NCI-H510A treated with DMSO at 0.1 percent for 48 hours (cell line): ENCODE results near the gene C2CD2.
"Not testable (repeated sequence)": the region's sequence is repeated elsewhere in the genome, so short reads cannot be mapped to it uniquely, and the experiment has no call there.

Experiments used
- DNase-seq: peaks from one replicate; lab custom pipeline; 2025; lab: John Stamatoyannopoulos, UW

C2CD2 gene

GRCh38 chr21:41958886-41959563, 5.2 kb upstream of the C2CD2 start:
- DNase-seq, result no peak

- no peak for DNase-seq
Observed at GRCh38 chr21:41957991-41958766, 4.4 kb upstream of the C2CD2 start.

- no peak for DNase-seq
Observed at GRCh38 chr21:41956926-41957729, 3.3 kb upstream of the C2CD2 start.

- DNase-seq, result no peak
Observed at GRCh38 chr21:41955516-41955915, 1.7 kb upstream of the C2CD2 start.

- DNase-seq, result no peak
Observed at GRCh38 chr21:41954654-41955499, 1.1 kb upstream of the C2CD2 start.

GRCh38 chr21:41953249-41953830, 478 bp downstream of the C2CD2 start:
- DNase-seq, result no peak

- peak; percentile 25 for DNase-seq
Observed at GRCh38 chr21:41952568-41953248, 1.1 kb downstream of the C2CD2 start.

- DNase-seq, result no peak
Observed at GRCh38 chr21:41951876-41952567, 1.8 kb downstream of the C2CD2 start.

GRCh38 chr21:41950941-41951351, 2.9 kb downstream of the C2CD2 start:
- no peak for DNase-seq

GRCh38 chr21:41949631-41950030, 4.2 kb downstream of the C2CD2 start:
- not testable (repeated sequence) for DNase-seq

- no peak for DNase-seq
Observed at GRCh38 chr21:41948901-41949300, 4.9 kb downstream of the C2CD2 start.

- no peak for DNase-seq
Observed at GRCh38 chr21:41948078-41948895, 5.5 kb downstream of the C2CD2 start.

GRCh38 chr21:41945982-41946381, 7.8 kb downstream of the C2CD2 start:
- no peak for DNase-seq

- DNase-seq, result no peak
Observed at GRCh38 chr21:41943851-41944250, 10.0 kb downstream of the C2CD2 start.

GRCh38 chr21:41942457-41942856, 11.4 kb downstream of the C2CD2 start:
- DNase-seq, result no peak

GRCh38 chr21:41941941-41942340, 11.9 kb downstream of the C2CD2 start:
- DNase-seq, result no peak

GRCh38 chr21:41940431-41940830, 13.4 kb downstream of the C2CD2 start:
- DNase-seq, result no peak

- no peak for DNase-seq
Observed at GRCh38 chr21:41939391-41939790, 14.4 kb downstream of the C2CD2 start.
